Measurements from ENCODE around the gene ADAMTS6.

GRCh38 chr5:65144136-65144871 lies 337.4 kb downstream of the ADAMTS6 start:
- TF ChIP-seq, protein P1, sequence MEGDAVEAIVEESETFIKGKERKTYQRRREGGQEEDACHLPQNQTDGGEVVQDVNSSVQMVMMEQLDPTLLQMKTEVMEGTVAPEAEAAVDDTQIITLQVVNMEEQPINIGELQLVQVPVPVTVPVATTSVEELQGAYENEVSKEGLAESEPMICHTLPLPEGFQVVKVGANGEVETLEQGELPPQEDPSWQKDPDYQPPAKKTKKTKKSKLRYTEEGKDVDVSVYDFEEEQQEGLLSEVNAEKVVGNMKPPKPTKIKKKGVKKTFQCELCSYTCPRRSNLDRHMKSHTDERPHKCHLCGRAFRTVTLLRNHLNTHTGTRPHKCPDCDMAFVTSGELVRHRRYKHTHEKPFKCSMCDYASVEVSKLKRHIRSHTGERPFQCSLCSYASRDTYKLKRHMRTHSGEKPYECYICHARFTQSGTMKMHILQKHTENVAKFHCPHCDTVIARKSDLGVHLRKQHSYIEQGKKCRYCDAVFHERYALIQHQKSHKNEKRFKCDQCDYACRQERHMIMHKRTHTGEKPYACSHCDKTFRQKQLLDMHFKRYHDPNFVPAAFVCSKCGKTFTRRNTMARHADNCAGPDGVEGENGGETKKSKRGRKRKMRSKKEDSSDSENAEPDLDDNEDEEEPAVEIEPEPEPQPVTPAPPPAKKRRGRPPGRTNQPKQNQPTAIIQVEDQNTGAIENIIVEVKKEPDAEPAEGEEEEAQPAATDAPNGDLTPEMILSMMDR (IDR thresholded peaks at IDR 0.05), result no peak
- no peak for TF ChIP-seq EZH2 (IDR thresholded peaks at IDR 0.05; ENCODE audit: borderline replicate concordance, insufficient read depth, low read depth, low read length, poor library complexity, severe bottlenecking)
